HG03521 (cell line): ENCODE results near the gene DAND5.

Source experiments
- ATAC-seq: cut with Tn5 transposase; IDR thresholded peaks from one replicate; pipeline ENCODE4 v1.9.1; 2021; ENCODE audit warnings: mild to moderate bottlenecking, moderate library complexity; ENCODE audit not compliant: unreplicated experiment

Gene DAND5

GRCh38 chr19:12991296-12991695, 21.9 kb downstream of the DAND5 start:
- no peak for ATAC-seq

GRCh38 chr19:12992729-12993128, 23.4 kb downstream of the DAND5 start:
- no peak for ATAC-seq

- no peak for ATAC-seq
Measured at GRCh38 chr19:12993562-12993961, 24.2 kb downstream of the DAND5 start.

GRCh38 chr19:12994701-12995595, 25.6 kb downstream of the DAND5 start, which contains the start of gene NFIX:
Gene NFIX (plus strand): TSS chr19:12995475. CDS start chr19:12995838, 363 bp downstream.
- no peak for ATAC-seq

GRCh38 chr19:12995596-12996405, 26.4 kb downstream of the DAND5 start:
- no peak for ATAC-seq

GRCh38 chr19:12996406-12997094, 27.2 kb downstream of the DAND5 start:
- ATAC-seq, result no peak

- no peak for ATAC-seq
Measured at GRCh38 chr19:12997179-12997966, 28.0 kb downstream of the DAND5 start.

GRCh38 chr19:12997967-12998940, 28.9 kb downstream of the DAND5 start:
- ATAC-seq, result no peak

- no peak for ATAC-seq
Measured at GRCh38 chr19:13001166-13001501, 31.8 kb downstream of the DAND5 start.

- ATAC-seq, result no peak
Measured at GRCh38 chr19:13001502-13002165, 32.3 kb downstream of the DAND5 start.

GRCh38 chr19:13002166-13002898, 33.0 kb downstream of the DAND5 start:
- no peak for ATAC-seq

- no peak for ATAC-seq
Measured at GRCh38 chr19:13003081-13003480, 33.7 kb downstream of the DAND5 start.

GRCh38 chr19:13004273-13004672, 34.9 kb downstream of the DAND5 start:
- ATAC-seq, result no peak

GRCh38 chr19:13005253-13005652, 35.9 kb downstream of the DAND5 start:
- no peak for ATAC-seq

- ATAC-seq, result no peak
Measured at GRCh38 chr19:13005861-13006370, 36.5 kb downstream of the DAND5 start.

- ATAC-seq, result no peak
Measured at GRCh38 chr19:13006431-13007281, 37.3 kb downstream of the DAND5 start.
